Activated T-cell treated with anti-CD3 and anti-CD28 coated beads, Interleukin-2, amount 50 U/mL, for 24 hours (primary cell): ENCODE results near the gene GPR68.
"Not testable (repeated sequence)": the region's sequence is repeated elsewhere in the genome, so short reads cannot be mapped to it uniquely, and the experiment has no call there.

ENCODE experiments used
- DNase-seq: peaks from one replicate; pipeline ENCODE4 v3.0.0-alpha.2; 2020
- H3K27ac Mint-ChIP-seq: 2 replicates; pipeline ENCODE4 v1.8.0; 2020; ENCODE audit warnings: mild to moderate bottlenecking, mixed read lengths
- H3K27me3 Mint-ChIP-seq: 2 replicates; pipeline ENCODE4 v1.8.0; 2020; ENCODE audit warnings: mixed read lengths
- H3K36me3 Mint-ChIP-seq: 2 replicates; pipeline ENCODE4 v1.8.0; 2020; ENCODE audit warnings: low read depth, mixed read lengths
- H3K4me1 Mint-ChIP-seq: 2 replicates; pipeline ENCODE4 v1.8.0; 2020; ENCODE audit warnings: low read depth, mixed read lengths
- H3K4me3 Mint-ChIP-seq: 2 replicates; pipeline ENCODE4 v1.8.0; 2020; ENCODE audit warnings: mild to moderate bottlenecking, moderate library complexity, mixed read lengths
- H3K9me3 Mint-ChIP-seq: 2 replicates; pipeline ENCODE4 v1.8.0; 2020; ENCODE audit warnings: mixed read lengths

GPR68 gene

DNA sequence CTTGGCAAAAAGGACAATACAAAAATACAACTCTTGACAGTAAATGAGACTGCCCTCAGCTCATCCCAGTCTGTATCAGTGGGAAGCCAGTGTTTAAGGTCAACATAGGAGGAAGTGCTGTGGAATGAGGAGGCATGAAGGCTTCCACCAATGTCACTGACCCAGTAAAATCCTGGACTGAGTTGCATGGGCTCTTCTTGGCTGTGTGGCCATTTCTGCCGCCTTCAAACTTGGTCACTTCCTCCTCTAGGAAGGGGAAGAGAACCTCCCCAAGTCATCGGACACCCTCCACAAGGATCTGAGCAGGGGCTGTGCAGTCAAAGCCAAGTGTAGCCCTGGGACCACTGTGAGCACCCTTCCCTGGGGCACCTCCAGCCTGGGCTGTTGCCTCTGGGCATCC is 11.9 kb downstream of the GPR68 start:
- H3K27me3 Mint-ChIP-seq = no peaks in the 10 kb centered on the region
- peak overlapping the region; percentile 63 for H3K27ac Mint-ChIP-seq
- DNase-seq = no peak
- peaks cover 71% of the 10 kb centered on the region for H3K4me1 Mint-ChIP-seq
- H3K4me3 Mint-ChIP-seq = no peak overlapping the region
- H3K9me3 Mint-ChIP-seq = peaks cover 4% of the 10 kb centered on the region
- peaks cover 46% of the 10 kb centered on the region for H3K36me3 Mint-ChIP-seq

DNA sequence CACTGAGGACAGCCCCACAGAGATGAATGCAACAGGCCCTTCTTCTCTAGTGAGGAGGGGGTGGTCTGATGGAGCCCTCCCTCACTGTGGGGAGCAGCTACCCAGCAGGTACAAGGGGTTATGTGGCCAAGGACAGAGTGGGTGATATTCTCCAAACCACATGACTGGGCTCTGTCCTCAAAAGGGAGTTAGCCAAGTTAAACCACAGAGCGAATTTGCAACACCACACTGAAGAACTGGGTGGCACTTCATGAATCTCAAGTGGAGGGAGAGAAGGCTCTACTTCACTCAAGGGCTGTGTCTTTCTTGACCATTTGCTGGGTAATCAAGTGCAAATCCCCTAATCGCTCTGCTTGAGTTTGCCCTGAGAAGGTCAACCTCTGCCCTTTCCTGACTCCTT is 12.5 kb downstream of the GPR68 start:
- peaks cover 46% of the 10 kb centered on the region for H3K36me3 Mint-ChIP-seq
- no peak for DNase-seq
- no peaks in the 10 kb centered on the region for H3K27me3 Mint-ChIP-seq
- H3K27ac Mint-ChIP-seq = peak overlapping the region; percentile 99
- peaks cover 73% of the 10 kb centered on the region for H3K4me1 Mint-ChIP-seq
- H3K9me3 Mint-ChIP-seq = peaks cover 4% of the 10 kb centered on the region
- no peak overlapping the region for H3K4me3 Mint-ChIP-seq

DNA sequence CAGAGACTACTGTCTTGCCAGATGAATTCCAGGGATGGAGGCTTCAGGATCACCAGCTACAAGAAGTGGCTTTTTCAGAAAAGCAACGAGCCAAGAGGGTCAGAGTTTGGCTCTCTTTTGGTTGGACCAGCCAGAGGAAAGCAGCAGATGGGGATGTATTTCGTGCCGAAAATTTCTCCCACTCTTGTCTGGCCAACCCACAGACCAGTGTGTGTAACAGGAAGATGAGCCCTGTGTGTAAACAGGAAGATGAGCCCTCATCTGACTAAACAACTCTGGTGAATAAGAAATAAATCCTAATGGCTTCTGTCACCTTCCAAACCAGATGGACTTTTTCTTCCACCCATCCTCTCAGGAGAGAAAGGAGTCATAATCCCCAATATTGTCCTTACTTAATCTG is 13.1 kb downstream of the GPR68 start:
- Mint-ChIP-seq H3K27me3 (no peaks in the 10 kb centered on the region), H3K4me3 (peak overlapping the region; percentile 32), H3K4me1 (peaks cover 79% of the 10 kb centered on the region), H3K27ac (peak overlapping the region; percentile 99), H3K36me3 (peaks cover 48% of the 10 kb centered on the region), H3K9me3 (peaks cover 4% of the 10 kb centered on the region)
- no peak for DNase-seq

DNA sequence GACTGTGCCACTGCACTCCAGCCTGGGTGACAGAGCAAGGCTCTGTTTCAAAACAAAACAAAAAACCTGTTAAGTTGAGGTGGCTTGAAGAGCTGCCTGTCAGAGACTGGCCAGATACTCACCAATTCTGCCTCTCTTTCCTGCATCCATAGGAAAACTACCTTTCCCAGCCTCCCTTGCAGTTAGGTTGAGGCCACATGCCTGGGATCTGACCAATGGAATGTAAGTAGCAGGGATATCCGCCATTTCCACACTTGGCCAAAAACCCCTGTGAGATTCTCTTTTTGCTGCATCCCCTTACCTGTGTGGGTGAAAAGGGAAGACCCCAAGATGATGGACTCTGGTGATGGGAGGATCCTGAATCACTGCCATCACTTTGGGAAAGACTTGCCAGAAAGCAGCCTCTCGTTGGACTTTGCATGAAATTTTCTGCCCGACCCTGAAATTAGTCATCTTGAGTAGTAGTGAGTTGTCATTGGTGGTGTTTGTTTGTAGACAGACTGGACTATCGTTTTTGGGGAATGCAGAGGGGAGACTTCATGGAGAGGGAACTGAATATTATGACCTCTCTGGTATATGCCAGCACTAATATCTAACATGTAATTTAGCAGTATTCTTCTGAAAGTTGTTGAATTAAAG is 14.0 kb downstream of the GPR68 start:
- peaks cover 83% of the 10 kb centered on the region for H3K4me1 Mint-ChIP-seq
- peaks cover 49% of the 10 kb centered on the region for H3K36me3 Mint-ChIP-seq
- peak overlapping the region; percentile 99 for H3K27ac Mint-ChIP-seq
- H3K4me3 Mint-ChIP-seq = peak overlapping the region; percentile 72
- H3K9me3 Mint-ChIP-seq = peaks cover 4% of the 10 kb centered on the region
- H3K27me3 Mint-ChIP-seq = no peaks in the 10 kb centered on the region
- no peak for DNase-seq

DNA sequence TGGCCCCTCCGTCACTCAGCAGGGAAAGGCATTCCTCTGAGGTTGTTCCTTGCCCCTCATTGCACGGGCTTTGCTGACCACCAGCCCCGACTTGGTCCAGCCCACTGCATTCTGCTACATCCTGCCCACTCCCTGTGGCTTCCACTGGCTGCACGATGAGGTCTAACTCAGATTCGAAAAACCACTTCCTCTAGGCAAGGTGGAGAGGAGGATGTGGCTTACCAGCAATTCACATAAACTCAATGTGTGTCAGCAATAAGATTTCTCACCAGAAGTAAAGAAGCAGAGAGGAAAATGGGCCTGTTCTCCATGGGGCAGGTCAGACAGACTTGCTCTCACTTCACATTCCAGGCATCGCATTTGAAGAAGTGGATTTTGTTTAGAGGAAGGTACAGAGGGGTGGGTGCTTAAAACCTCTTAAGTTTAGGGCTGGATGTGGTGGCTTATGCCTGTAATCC is 14.7 kb downstream of the GPR68 start:
- DNase-seq = peak; percentile 75
- peak overlapping the region; percentile 99 for H3K27ac Mint-ChIP-seq
- peaks cover 7% of the 10 kb centered on the region for H3K9me3 Mint-ChIP-seq

DNA sequence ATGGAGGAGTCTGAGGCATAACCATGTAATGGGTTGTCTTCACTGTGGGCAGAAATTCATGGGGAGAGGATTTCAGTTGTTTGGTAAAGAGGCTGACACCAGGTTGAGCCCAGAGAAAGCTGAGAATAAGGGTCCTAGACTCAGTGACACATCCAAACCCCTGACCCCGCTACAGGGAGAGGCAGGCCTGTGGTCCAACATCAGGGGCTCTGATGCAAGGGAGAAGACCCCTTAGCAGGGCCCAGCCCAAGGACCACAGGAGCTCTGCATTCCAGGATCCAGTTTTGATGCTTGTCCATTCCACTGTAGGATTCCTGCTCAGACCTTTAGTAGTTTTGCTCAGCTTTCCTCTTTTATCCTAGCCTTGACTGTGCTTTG is 15.5 kb downstream of the GPR68 start:
- Mint-ChIP-seq H3K36me3 (peaks cover 52% of the 10 kb centered on the region), H3K27ac (peak overlapping the region; percentile 99), H3K4me3 (peak overlapping the region; percentile 72), H3K27me3 (no peaks in the 10 kb centered on the region), H3K4me1 (peaks cover 91% of the 10 kb centered on the region), H3K9me3 (peaks cover 7% of the 10 kb centered on the region)
- DNase-seq = peak; percentile 56

More for the DNA sequence above, 14.7 kb downstream of the GPR68 start:
- Mint-ChIP-seq H3K4me3 (peak overlapping the region; percentile 72), H3K27me3 (no peaks in the 10 kb centered on the region), H3K36me3 (peaks cover 52% of the 10 kb centered on the region), H3K4me1 (peaks cover 88% of the 10 kb centered on the region)

DNA sequence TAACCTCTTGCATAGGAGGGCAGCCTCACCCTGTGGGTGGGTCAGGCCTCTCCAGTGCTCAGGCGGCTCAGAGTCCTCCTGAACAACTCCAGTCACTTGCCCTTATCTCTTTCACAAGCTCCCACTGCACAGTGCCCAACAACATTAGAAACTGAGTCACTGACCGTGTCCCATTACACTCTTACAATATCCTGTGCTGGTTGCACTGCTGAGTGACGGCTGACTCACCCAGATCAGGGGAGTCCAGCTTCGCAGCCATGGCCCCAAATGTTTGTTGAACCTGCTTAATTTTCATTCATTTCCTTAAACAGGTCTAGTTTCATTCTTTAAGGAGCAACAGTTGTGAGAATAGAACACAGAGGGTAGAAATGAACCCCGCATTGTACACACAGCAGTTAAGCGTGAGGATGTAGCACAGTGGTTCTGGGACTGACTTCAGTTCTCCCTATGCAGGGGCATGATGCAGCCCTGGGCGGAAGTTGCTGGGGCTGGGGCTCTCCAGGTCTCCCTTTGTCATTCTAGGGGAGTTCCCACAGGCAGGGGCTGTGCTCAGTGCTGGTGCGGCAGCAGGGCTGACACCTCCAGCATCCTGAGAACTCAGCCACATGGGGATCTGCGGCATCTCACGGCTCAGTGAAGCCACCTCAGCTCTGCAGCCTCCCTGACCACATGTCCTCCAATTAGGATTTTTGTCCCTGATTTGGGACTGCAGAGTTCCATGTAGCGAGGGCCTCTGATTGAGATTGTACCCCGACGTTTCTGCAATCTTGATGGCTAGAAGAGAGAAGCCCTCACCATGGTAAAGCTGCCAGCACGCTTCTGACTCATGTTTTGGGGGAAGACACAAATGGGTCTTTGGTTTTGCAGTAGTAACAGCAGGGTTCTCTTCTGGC is 16.1 kb downstream of the GPR68 start:
- DNase-seq = peak; percentile 88
- H3K27me3 Mint-ChIP-seq = no peaks in the 10 kb centered on the region
- peaks cover 95% of the 10 kb centered on the region for H3K4me1 Mint-ChIP-seq
- peak overlapping the region; percentile 72 for H3K4me3 Mint-ChIP-seq
- peaks cover 58% of the 10 kb centered on the region for H3K36me3 Mint-ChIP-seq
- peaks cover 8% of the 10 kb centered on the region for H3K9me3 Mint-ChIP-seq
- H3K27ac Mint-ChIP-seq = peak overlapping the region; percentile 99

DNA sequence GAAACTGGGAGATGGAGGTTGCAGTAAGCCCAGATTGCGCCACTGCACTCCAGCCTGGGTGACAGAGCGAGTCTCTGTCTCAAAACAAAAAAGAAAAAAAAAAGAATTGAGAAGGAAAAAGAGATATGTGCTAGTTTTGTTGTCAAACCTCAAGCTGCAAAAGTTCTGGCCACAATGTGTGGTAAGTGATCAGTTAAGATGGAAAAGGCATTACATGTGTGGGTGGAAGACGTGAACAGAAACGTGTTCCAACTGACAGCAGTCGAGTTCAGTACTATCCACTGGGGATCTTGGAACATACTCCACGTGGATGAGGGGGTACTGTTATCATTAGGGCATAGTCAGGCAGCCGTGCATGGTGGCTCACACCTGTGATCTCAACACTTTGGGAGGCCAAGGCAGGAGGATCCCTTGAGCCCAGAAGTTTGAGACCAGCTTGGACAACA is 17.3 kb downstream of the GPR68 start:
- Mint-ChIP-seq H3K9me3 (peaks cover 16% of the 10 kb centered on the region), H3K27me3 (no peaks in the 10 kb centered on the region), H3K36me3 (peaks cover 65% of the 10 kb centered on the region), H3K27ac (peak overlapping the region; percentile 99), H3K4me3 (peak overlapping the region; percentile 72), H3K4me1 (peaks cover 99% of the 10 kb centered on the region)
- peak; percentile 53 for DNase-seq

DNA sequence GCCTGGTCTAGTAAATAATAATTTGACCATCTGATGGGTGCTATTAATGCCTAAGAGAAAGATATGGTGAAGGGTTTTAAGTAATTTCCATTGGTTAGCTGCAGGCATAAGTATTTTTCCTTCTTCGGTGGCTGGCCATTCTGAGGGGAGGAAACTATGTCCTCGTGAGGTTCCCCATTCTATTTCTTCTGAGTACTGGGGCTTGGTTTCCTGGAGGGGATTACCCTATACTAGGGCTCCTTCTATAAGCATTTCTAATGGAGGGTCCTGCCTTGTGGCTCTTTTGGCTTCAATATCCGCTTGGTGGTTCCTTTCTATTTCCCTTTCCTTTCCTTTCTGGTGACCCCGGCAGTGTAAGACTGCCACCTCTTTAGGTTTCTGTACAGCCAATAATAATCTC is 18.1 kb downstream of the GPR68 start:
- Mint-ChIP-seq H3K4me3 (peak overlapping the region; percentile 72), H3K27ac (peak overlapping the region; percentile 99), H3K4me1 (peaks cover 98% of the 10 kb centered on the region), H3K9me3 (peaks cover 20% of the 10 kb centered on the region), H3K36me3 (peaks cover 66% of the 10 kb centered on the region)
- not testable (repeated sequence) for DNase-seq, H3K27me3 Mint-ChIP-seq

DNA sequence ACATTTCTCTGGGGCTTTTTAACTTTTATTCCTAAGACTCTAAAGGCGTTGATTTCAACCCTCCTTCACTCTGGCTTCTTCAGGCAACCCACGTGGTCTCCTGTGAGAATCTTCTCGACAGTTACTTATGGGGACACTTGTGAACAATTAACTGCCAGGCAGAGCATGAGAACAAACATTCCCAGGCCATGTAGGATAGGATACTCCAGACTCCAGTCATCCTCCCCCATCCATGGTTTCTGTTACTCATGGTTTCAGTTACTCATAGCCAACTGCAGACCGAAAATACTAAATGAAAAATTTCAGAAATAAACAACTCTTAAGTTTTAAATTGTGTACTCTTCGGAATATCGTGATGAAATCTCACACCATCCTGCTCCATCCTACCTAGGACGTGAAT is 19.5 kb downstream of the GPR68 start:
- Mint-ChIP-seq H3K27ac (no peak overlapping the region), H3K4me3 (no peak overlapping the region)

DNA sequence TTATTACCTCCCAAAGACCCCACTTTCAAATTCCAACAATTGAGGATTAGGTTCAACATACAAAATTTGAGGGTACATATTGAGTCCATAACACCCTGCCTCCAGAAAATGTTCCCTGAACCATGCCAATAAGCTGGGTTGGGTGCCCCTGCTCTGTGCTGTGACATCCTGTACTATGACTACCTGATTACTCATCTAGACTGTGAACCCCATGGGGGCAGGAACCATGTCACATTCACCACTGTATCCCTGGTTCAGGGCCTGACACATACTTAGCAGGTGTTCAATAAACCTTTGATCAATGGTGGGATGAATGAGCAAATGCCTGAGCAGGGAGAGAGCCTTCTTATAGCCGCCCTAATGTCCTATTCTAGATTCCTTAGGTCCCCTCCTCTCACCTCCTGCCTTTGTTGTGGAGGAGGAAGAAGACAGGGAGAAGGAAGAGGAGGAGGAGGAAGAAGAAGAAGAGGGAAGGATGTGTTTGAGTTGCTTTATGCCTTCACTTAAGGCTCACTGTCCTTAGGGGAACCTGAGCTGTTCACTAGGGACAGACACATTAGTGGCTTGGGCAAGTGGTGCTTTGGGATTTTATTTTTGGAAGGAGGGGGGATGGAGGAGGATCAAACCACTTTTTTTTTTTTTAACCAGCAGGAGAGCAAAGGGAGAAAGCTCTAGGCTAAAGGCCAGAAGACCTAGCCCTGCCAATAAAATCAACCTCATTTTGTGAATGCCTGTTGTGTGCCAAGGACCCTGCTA is 21.3 kb downstream of the GPR68 start:
- Mint-ChIP-seq H3K27ac (peak overlapping the region; percentile 91), H3K4me3 (no peak overlapping the region), H3K27me3 (no peaks in the 10 kb centered on the region), H3K36me3 (peaks cover 75% of the 10 kb centered on the region), H3K9me3 (peaks cover 17% of the 10 kb centered on the region), H3K4me1 (peaks cover 79% of the 10 kb centered on the region)
- no peak for DNase-seq

More for the DNA sequence above, 19.5 kb downstream of the GPR68 start:
- Mint-ChIP-seq H3K36me3 (peaks cover 64% of the 10 kb centered on the region), H3K9me3 (peaks cover 17% of the 10 kb centered on the region), H3K27me3 (no peaks in the 10 kb centered on the region), H3K4me1 (peaks cover 95% of the 10 kb centered on the region)
- DNase-seq = no peak

DNA sequence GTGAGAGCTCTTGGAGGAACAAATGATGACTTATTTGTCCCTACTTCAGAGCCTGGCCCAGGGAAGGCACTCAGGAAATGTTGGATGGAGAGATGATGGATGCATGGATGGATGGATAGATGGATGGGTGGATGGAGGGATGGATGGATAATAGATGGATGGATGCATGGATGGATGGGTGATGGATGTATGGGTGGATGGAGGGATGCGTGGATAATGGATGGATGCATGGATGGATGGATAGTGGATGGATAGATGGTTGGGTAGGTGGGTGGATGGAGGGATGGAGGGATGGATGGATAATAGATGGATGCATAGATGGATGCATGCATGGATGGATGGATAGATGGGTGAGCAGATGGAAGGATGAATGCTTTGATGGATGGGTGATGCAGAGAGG is 23.2 kb downstream of the GPR68 start:
- H3K4me1 Mint-ChIP-seq = peaks cover 61% of the 10 kb centered on the region
- no peak overlapping the region for H3K27ac Mint-ChIP-seq
- peaks cover 87% of the 10 kb centered on the region for H3K36me3 Mint-ChIP-seq
- no peak overlapping the region for H3K4me3 Mint-ChIP-seq
- no peaks in the 10 kb centered on the region for H3K27me3 Mint-ChIP-seq
- no peak for DNase-seq
- H3K9me3 Mint-ChIP-seq = peaks cover 17% of the 10 kb centered on the region

DNA sequence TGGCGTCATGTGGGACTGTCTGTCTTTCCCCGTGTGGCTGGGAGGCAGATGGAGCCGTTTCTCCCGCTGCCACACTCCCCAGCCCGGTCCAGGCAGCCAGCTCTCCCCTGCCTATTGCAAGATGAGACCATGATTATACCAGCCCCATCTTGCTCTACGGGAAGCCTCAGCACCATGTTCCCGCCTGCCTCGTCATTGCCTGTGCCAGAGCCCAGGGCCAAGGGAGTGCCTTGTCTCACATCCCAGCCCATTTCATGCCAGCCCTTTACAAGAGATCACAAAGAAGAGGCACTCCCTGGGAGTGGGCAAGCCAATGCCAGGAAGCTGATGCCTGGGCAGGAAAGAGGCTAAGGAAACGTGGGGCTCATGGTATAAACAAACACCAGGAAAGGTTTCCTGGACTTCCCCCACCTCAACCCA is 23.9 kb downstream of the GPR68 start:
- H3K4me3 Mint-ChIP-seq = no peak overlapping the region
- H3K9me3 Mint-ChIP-seq = peaks cover 17% of the 10 kb centered on the region
- H3K4me1 Mint-ChIP-seq = peaks cover 54% of the 10 kb centered on the region
- no peak for DNase-seq
- no peaks in the 10 kb centered on the region for H3K27me3 Mint-ChIP-seq
- peak overlapping the region; percentile 52 for H3K27ac Mint-ChIP-seq
- peaks cover 88% of the 10 kb centered on the region for H3K36me3 Mint-ChIP-seq
